ENCODE data around the gene GABRB1.

GRCh38 chr4:46986922-46987638 lies 44.3 kb upstream of the GABRB1 start:
- no peak for TF ChIP-seq GATA3 (IDR thresholded peaks at IDR 0.05; ENCODE audit: low read depth, low read length)
- no peak for TF ChIP-seq GATA2 (IDR thresholded peaks at IDR 0.05; ENCODE audit: low read depth, low read length)
